Measurements from ENCODE around the gene SPATA3. TPM values are rescaled to one million over a fixed set of nuclear protein-coding genes. Genes with fewer than 3 reads are reported as not detected.

The SPATA3 gene
- total and polyA plus RNA-seq, 2 of the 13 experiments (the other 11 are each of a cell fraction or from before 2014, with no cell fraction given), result not detected

DNA sequence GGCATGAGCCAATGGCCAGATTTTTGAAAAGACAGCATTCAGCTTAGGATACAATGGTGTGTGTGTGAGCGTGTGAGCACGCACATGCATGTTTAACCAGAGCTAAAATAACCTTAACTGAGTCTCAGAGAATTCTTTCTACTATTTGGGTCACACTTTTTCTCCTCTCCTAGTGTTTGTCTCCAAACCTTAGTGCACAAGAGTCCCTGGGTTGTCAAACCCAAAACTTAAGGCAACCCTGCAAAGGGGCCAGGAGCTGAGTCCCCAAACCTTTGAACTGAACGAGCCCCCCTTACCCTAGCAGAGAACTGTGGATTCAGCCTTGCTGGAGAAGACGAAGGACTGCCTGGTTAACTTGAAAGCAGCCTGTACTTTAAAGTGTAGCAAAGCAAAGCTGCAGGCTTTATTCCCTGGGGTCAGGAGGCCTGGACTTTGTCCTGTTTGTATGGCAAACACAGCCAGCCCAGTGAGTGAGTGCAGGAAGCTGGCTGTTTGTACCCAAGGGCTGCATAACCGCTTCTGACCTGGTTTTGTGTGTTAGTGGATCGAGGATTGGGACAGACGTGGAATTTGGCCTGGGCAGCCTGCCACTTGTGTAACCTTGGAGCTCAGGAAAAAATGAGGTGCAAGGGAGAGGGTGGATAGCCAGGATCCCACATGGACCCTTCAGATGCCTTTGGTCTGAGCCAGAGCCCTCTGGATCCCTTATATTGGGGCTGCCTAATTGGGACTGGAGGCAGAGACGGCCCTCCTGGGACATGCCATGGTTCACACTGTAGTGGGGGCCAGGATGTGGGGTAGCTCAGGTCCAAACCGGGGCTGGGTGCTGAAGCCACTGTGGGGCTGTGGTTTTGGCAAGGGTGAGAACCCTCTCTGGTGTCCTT, 54.3 kb downstream of the SPATA3 start (continued):
- TF ChIP-seq, protein P1, sequence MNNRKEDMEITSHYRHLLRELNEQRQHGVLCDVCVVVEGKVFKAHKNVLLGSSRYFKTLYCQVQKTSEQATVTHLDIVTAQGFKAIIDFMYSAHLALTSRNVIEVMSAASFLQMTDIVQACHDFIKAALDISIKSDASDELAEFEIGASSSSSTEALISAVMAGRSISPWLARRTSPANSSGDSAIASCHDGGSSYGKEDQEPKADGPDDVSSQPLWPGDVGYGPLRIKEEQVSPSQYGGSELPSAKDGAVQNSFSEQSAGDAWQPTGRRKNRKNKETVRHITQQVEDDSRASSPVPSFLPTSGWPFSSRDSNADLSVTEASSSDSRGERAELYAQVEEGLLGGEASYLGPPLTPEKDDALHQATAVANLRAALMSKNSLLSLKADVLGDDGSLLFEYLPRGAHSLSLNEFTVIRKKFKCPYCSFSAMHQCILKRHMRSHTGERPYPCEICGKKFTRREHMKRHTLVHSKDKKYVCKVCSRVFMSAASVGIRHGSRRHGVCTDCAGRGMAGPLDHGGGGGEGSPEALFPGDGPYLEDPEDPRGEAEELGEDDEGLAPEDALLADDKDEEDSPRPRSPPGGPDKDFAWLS (CRISPR knock-in tag; IDR thresholded peaks at IDR 0.05; ENCODE audit: borderline replicate concordance), result peak; percentile 89; the same call in 1 of the 2 replicates
- TF ChIP-seq ZNF292 (CRISPR knock-in tag; IDR thresholded peaks at IDR 0.05; ENCODE audit: borderline replicate concordance, low read depth) (peak; percentile 98), RXRB (CRISPR knock-in tag; IDR thresholded peaks at IDR 0.05; ENCODE audit: borderline replicate concordance) (peak; percentile 99), SOX6 (IDR thresholded peaks at IDR 0.05) (no peak), SOX6 (CRISPR knock-in tag; IDR thresholded peaks at IDR 0.05) (peak; percentile 98), ZNF674 (CRISPR knock-in tag; IDR thresholded peaks at IDR 0.05; ENCODE audit: low read depth) (0 out of 2 replicates have a peak, but pooled peaks have one; percentile 67), FOXA3 (CRISPR knock-in tag; IDR thresholded peaks at IDR 0.05) (peak; percentile 97), PAWR (CRISPR knock-in tag; IDR thresholded peaks at IDR 0.05; ENCODE audit: borderline replicate concordance) (no peak), HOXA9 (CRISPR knock-in tag; IDR thresholded peaks at IDR 0.05; ENCODE audit: borderline replicate concordance) (no peak), IRX3 (CRISPR knock-in tag; IDR thresholded peaks at IDR 0.05; ENCODE audit: borderline replicate concordance, low read depth) (peak; percentile 65), KDM5B (CRISPR knock-in tag; IDR thresholded peaks at IDR 0.05; ENCODE audit: borderline replicate concordance) (peak; percentile 90; the same call in 1 of the 2 replicates), ZNF180 (CRISPR knock-in tag; IDR thresholded peaks at IDR 0.05; ENCODE audit: borderline replicate concordance, low read depth) (no peak), ZSCAN21 (CRISPR knock-in tag; IDR thresholded peaks at IDR 0.05; ENCODE audit: borderline replicate concordance) (peak; percentile 99)
- TF ChIP-seq, protein P2, sequence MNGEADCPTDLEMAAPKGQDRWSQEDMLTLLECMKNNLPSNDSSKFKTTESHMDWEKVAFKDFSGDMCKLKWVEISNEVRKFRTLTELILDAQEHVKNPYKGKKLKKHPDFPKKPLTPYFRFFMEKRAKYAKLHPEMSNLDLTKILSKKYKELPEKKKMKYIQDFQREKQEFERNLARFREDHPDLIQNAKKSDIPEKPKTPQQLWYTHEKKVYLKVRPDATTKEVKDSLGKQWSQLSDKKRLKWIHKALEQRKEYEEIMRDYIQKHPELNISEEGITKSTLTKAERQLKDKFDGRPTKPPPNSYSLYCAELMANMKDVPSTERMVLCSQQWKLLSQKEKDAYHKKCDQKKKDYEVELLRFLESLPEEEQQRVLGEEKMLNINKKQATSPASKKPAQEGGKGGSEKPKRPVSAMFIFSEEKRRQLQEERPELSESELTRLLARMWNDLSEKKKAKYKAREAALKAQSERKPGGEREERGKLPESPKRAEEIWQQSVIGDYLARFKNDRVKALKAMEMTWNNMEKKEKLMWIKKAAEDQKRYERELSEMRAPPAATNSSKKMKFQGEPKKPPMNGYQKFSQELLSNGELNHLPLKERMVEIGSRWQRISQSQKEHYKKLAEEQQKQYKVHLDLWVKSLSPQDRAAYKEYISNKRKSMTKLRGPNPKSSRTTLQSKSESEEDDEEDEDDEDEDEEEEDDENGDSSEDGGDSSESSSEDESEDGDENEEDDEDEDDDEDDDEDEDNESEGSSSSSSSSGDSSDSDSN (CRISPR knock-in tag; IDR thresholded peaks at IDR 0.05), result peak; percentile 91
- TF ChIP-seq, protein P3, sequence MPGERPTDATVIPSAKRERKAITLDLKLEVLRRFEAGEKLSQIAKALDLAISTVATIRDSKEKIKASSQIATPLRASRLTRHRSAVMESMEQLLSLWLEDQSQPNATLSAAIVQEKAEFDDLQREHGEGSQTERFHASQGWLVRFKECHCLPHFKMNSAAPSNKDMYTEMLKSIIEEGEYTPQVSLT (CRISPR knock-in tag; IDR thresholded peaks at IDR 0.05; ENCODE audit: borderline replicate concordance, low read depth), result peak; percentile 26; the same call in 1 of the 2 replicates
- TF ChIP-seq, protein P4, sequence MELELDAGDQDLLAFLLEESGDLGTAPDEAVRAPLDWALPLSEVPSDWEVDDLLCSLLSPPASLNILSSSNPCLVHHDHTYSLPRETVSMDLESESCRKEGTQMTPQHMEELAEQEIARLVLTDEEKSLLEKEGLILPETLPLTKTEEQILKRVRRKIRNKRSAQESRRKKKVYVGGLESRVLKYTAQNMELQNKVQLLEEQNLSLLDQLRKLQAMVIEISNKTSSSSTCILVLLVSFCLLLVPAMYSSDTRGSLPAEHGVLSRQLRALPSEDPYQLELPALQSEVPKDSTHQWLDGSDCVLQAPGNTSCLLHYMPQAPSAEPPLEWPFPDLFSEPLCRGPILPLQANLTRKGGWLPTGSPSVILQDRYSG (CRISPR knock-in tag; IDR thresholded peaks at IDR 0.05), result peak; percentile 89
